ENCODE data around the gene TUBE1.
"Not testable (repeated sequence)": the region's sequence is repeated elsewhere in the genome, so short reads cannot be mapped to it uniquely, and the experiment has no call there.

Gene TUBE1

GRCh38 chr6:112087136-112087911 lies at the start of gene TUBE1, which contains the start of gene FAM229B:
Gene TUBE1, minus strand, starts transcription at chr6:112087482. Its CDS starts 48 bp downstream, at chr6:112087434.
Gene FAM229B, plus strand, starts transcription at chr6:112087591. Its CDS starts 11,693 bp downstream, at chr6:112099284.
- DNase-seq (ENCODE audit: low read depth in 2 of 2), result peak; percentile 58 to 68

GRCh38 chr6:112130878-112131277 lies 43.6 kb upstream of the TUBE1 start:
- DNase-seq (ENCODE audit: low read depth in 2 of 2), result no peak

GRCh38 chr6:112128208-112128607 lies 40.9 kb upstream of the TUBE1 start:
- no peak for DNase-seq (ENCODE audit: low read depth in 2 of 2)

- DNase-seq (ENCODE audit: low read depth in 2 of 2), result no peak
These were observed 36.7 kb upstream of the TUBE1 start for GRCh38 chr6:112123982-112124381.

GRCh38 chr6:112122756-112123155 lies 35.5 kb upstream of the TUBE1 start:
- DNase-seq (ENCODE audit: low read depth in 2 of 2), result no peak

- no peak for DNase-seq (ENCODE audit: low read depth in 2 of 2)
These were observed 30.8 kb upstream of the TUBE1 start for GRCh38 chr6:112118034-112118433.

- DNase-seq (ENCODE audit: low read depth in 2 of 2), result no peak
These were observed 30.3 kb upstream of the TUBE1 start for GRCh38 chr6:112117554-112117953.

- DNase-seq (ENCODE audit: low read depth in 2 of 2), result no peak
These were observed 28.9 kb upstream of the TUBE1 start for GRCh38 chr6:112116221-112116620.

GRCh38 chr6:112114577-112115223 lies 27.4 kb upstream of the TUBE1 start:
- no peak for DNase-seq (ENCODE audit: low read depth in 2 of 2)

- DNase-seq (ENCODE audit: low read depth in 2 of 2), result no peak
These were observed 26.6 kb upstream of the TUBE1 start for GRCh38 chr6:112113918-112114317.

- DNase-seq (ENCODE audit: low read depth in 2 of 2), result no peak
These were observed 26.1 kb upstream of the TUBE1 start for GRCh38 chr6:112113431-112113830.

GRCh38 chr6:112109262-112109661 lies 22.0 kb upstream of the TUBE1 start:
- DNase-seq (ENCODE audit: low read depth in 2 of 2), result no peak

GRCh38 chr6:112106562-112106961 lies 19.3 kb upstream of the TUBE1 start:
- no peak for DNase-seq (ENCODE audit: low read depth in 2 of 2)

GRCh38 chr6:112106026-112106425 lies 18.7 kb upstream of the TUBE1 start:
- DNase-seq (ENCODE audit: low read depth in 2 of 2), result not testable (repeated sequence)

GRCh38 chr6:112100561-112100960 lies 13.3 kb upstream of the TUBE1 start:
- no peak for DNase-seq (ENCODE audit: low read depth in 2 of 2)

GRCh38 chr6:112096901-112097300 lies 9.6 kb upstream of the TUBE1 start:
- DNase-seq (ENCODE audit: low read depth in 2 of 2), result no peak

GRCh38 chr6:112087916-112088315 lies 634 bp upstream of the TUBE1 start:
- DNase-seq (ENCODE audit: low read depth in 2 of 2), result no peak

- DNase-seq (ENCODE audit: low read depth in 2 of 2), result no peak
These were observed 542 bp downstream of the TUBE1 start for GRCh38 chr6:112086744-112087135.

- no peak for DNase-seq (ENCODE audit: low read depth in 2 of 2)
These were observed 1.8 kb downstream of the TUBE1 start for GRCh38 chr6:112085286-112086065.

- no peak for DNase-seq (ENCODE audit: low read depth in 2 of 2)
These were observed 5.7 kb downstream of the TUBE1 start for GRCh38 chr6:112081569-112081968.

GRCh38 chr6:112066606-112067005 lies 20.7 kb downstream of the TUBE1 start:
- no peak for DNase-seq (ENCODE audit: low read depth in 2 of 2)

GRCh38 chr6:112065426-112065986 lies 21.8 kb downstream of the TUBE1 start:
- DNase-seq (ENCODE audit: low read depth in 2 of 2), result no peak
